Right forelimb (tissue), 1 donor: ENCODE results near the gene XIRP1.

Experiments
- DNase-seq: peaks from one replicate; pipeline ENCODE4 v3.0.0-alpha.2; 2018

Gene XIRP1

GRCh38 chr3:39207361-39208186 is 15.2 kb upstream of the XIRP1 start:
- DNase-seq, result no peak

- DNase-seq, result no peak
These were observed 13.6 kb upstream of the XIRP1 start for GRCh38 chr3:39205919-39206516.

- DNase-seq, result no peak
These were observed 12.7 kb upstream of the XIRP1 start for GRCh38 chr3:39205131-39205530.

GRCh38 chr3:39203860-39204259 is 11.5 kb upstream of the XIRP1 start:
- no peak for DNase-seq

- DNase-seq, result no peak
These were observed 11.0 kb upstream of the XIRP1 start for GRCh38 chr3:39203402-39203801.

GRCh38 chr3:39202094-39202493 is 9.7 kb upstream of the XIRP1 start:
- DNase-seq, result no peak

- no peak for DNase-seq
These were observed 4.4 kb upstream of the XIRP1 start for GRCh38 chr3:39196671-39197356.

- DNase-seq, result no peak
These were observed 3.6 kb upstream of the XIRP1 start for GRCh38 chr3:39196034-39196433.

GRCh38 chr3:39193391-39193790 is 996 bp upstream of the XIRP1 start:
- DNase-seq, result no peak

- DNase-seq, result no peak
These were observed 622 bp downstream of the XIRP1 start for GRCh38 chr3:39191773-39192172.

- no peak for DNase-seq
These were observed 1.3 kb downstream of the XIRP1 start for GRCh38 chr3:39191111-39191510.

GRCh38 chr3:39190281-39191025 is 1.9 kb downstream of the XIRP1 start:
- no peak for DNase-seq

- DNase-seq, result no peak
These were observed 2.5 kb downstream of the XIRP1 start for GRCh38 chr3:39189959-39190269.

GRCh38 chr3:39189150-39189958 is 3.0 kb downstream of the XIRP1 start:
- DNase-seq, result no peak

- no peak for DNase-seq
These were observed 3.9 kb downstream of the XIRP1 start for GRCh38 chr3:39188271-39189149.

GRCh38 chr3:39187372-39188155 is 4.8 kb downstream of the XIRP1 start:
- no peak for DNase-seq

GRCh38 chr3:39186692-39187151 is 5.7 kb downstream of the XIRP1 start:
- no peak for DNase-seq

- DNase-seq, result no peak
These were observed 6.3 kb downstream of the XIRP1 start for GRCh38 chr3:39185959-39186691.

GRCh38 chr3:39185326-39185958 is 7.0 kb downstream of the XIRP1 start:
- no peak for DNase-seq
